GOT3 (cell line): Measurements from ENCODE around the gene PILRA.
"Not testable (repeated sequence)": the region's sequence is repeated elsewhere in the genome, so short reads cannot be mapped to it uniquely, and the experiment has no call there.

Source experiments
- DNase-seq: peaks from one replicate; lab custom pipeline; 2025; ENCODE audit warnings: mixed read lengths; lab: John Stamatoyannopoulos, UW

Gene PILRA

GRCh38 chr7:100434297-100435144 lies 61.2 kb downstream of the PILRA start:
- no peak for DNase-seq

- no peak for DNase-seq
These were observed 62.4 kb downstream of the PILRA start for GRCh38 chr7:100435401-100436304.

GRCh38 chr7:100437150-100438100 lies 64.1 kb downstream of the PILRA start:
- DNase-seq = no peak

- no peak for DNase-seq
These were observed 64.9 kb downstream of the PILRA start for GRCh38 chr7:100438172-100438571.

- DNase-seq = not testable (repeated sequence)
These were observed 65.4 kb downstream of the PILRA start for GRCh38 chr7:100438731-100439130.

- not testable (repeated sequence) for DNase-seq
These were observed 66.0 kb downstream of the PILRA start for GRCh38 chr7:100439244-100439643.

GRCh38 chr7:100441641-100442535 lies 68.6 kb downstream of the PILRA start:
- no peak for DNase-seq

GRCh38 chr7:100443096-100443840 lies 70.0 kb downstream of the PILRA start:
- no peak for DNase-seq

- DNase-seq = no peak
These were observed 71.3 kb downstream of the PILRA start for GRCh38 chr7:100444311-100445278.

GRCh38 chr7:100446040-100446439 lies 72.8 kb downstream of the PILRA start:
- no peak for DNase-seq

- DNase-seq = not testable (repeated sequence)
These were observed 74.1 kb downstream of the PILRA start for GRCh38 chr7:100447363-100447762.

- DNase-seq = no peak
These were observed 76.0 kb downstream of the PILRA start for GRCh38 chr7:100449190-100449795.
